Posterior cingulate gyrus (tissue), 11 donors: ENCODE data around the gene GRPEL1.

Experiments
- DNase-seq, 10 donors: peaks; one replicate each; pipeline versions ENCODE4 v3.0.0 to v3.0.0-alpha.2; 2020 to 2021; ENCODE audit warnings: mixed read lengths in 3 of 10
- intact Hi-C: fragments of 100-400 bp; cut with DNase I; formaldehyde crosslinking; loops from one replicate; pipeline ENCODE4 v1.15.1; 2023

Gene GRPEL1

GRCh38 chr4:7015383-7016035 is 52.4 kb downstream of the GRPEL1 start:
- DNase-seq: peak in 1 of 10 donors; percentile 43
- intact Hi-C loops: no loop called here

- intact Hi-C loops: no loop called here
Observed at GRCh38 chr4:7014815-7015214, 53.0 kb downstream of the GRPEL1 start.

GRCh38 chr4:7013175-7013574 is 54.7 kb downstream of the GRPEL1 start:
- intact Hi-C loops: no loop called here
- DNase-seq: peak in 2 of 10 donors; percentile 75 to 78

More at GRCh38 chr4:7014815-7015214, 53.0 kb downstream of the GRPEL1 start:
- DNase-seq: peak in 1 of 10 donors; percentile 60

- peak in 2 of 10 donors; percentile 36 to 86 for DNase-seq
- intact Hi-C loops: no loop called here
Observed at GRCh38 chr4:7009564-7009963, 58.3 kb downstream of the GRPEL1 start.
